Osteoblast (primary cell): ENCODE results near the gene GLB1L3. TPM values are rescaled to one million over a fixed set of nuclear protein-coding genes. Genes with fewer than 3 reads are reported as not detected.
A peak's percentile ranks its signal among the peaks of the same experiment; 100 is the strongest.

Experiments used
- DNase-seq: peaks from one replicate; pipeline ENCODE4 v3.0.0; 2011; ENCODE audit warnings: low spot score, mixed read lengths; ENCODE audit not compliant: insufficient read length; ENCODE audit errors: missing footprints
- H2AFZ ChIP-seq: 2 replicates; pipeline ENCODE4 v1.6.0; 2011; ENCODE audit warnings: mild to moderate bottlenecking, low read length
- H3K27ac ChIP-seq: 2 replicates; pipeline ENCODE4 v1.5.1; 2011; ENCODE audit warnings: mild to moderate bottlenecking, low read depth, low read length, moderate library complexity
- H3K27me3 ChIP-seq: 2 replicates; pipeline ENCODE4 v1.6.0; 2012; ENCODE audit warnings: mild to moderate bottlenecking, control low read depth, inconsistent platforms, low read length, moderate library complexity; ENCODE audit not compliant: insufficient read depth
- H3K36me3 ChIP-seq: 2 replicates; pipeline ENCODE4 v1.5.1; 2011; ENCODE audit warnings: mild to moderate bottlenecking, low read length, control low read depth, moderate library complexity; ENCODE audit not compliant: insufficient read depth
- H3K4me1 ChIP-seq: 2 replicates; pipeline ENCODE4 v1.5.1; 2011; ENCODE audit warnings: mild to moderate bottlenecking, low read length, control low read depth, moderate library complexity; ENCODE audit not compliant: insufficient read depth
- H3K4me2 ChIP-seq: 2 replicates; pipeline ENCODE4 v1.6.0; 2011; ENCODE audit warnings: mild to moderate bottlenecking, low read length; ENCODE audit not compliant: insufficient read depth
- H3K4me3 ChIP-seq: fragments of 200-600 bp; sonication (generic); 3 replicates; pipeline ENCODE4 v1.5.1; 2012; ENCODE audit warnings: mild to moderate bottlenecking, low read length, inconsistent platforms; ENCODE audit not compliant: insufficient read depth
- H3K79me2 ChIP-seq: 2 replicates; pipeline ENCODE4 v1.6.0; 2012; ENCODE audit warnings: mild to moderate bottlenecking, low read length, control low read depth, inconsistent platforms; ENCODE audit not compliant: insufficient read depth
- H3K9me3 ChIP-seq: 2 replicates; pipeline ENCODE4 v1.5.1; 2011; ENCODE audit warnings: low read depth, low read length, control low read depth
- H4K20me1 ChIP-seq: 2 replicates; pipeline ENCODE4 v1.6.0; 2012; ENCODE audit warnings: mild to moderate bottlenecking, low read length, control low read depth; ENCODE audit not compliant: insufficient read depth
- total RNA-seq: library from RNA; depleted of rRNA; stranded (reverse); fragments of >200 nt; gene quantifications from 2 replicates; pipeline ENCODE4 v1.2.3, GENCODE V29; 2012
- TF ChIP-seq, protein P1 (sequence below): IDR thresholded peaks from 2 replicates; pipeline ENCODE4 v1.5.1; 2011; ENCODE audit warnings: mild to moderate bottlenecking, low read depth, low read length, moderate library complexity; ENCODE audit errors: extremely low read depth

Gene GLB1L3
- total RNA-seq, 1 donor: not detected

DNA sequence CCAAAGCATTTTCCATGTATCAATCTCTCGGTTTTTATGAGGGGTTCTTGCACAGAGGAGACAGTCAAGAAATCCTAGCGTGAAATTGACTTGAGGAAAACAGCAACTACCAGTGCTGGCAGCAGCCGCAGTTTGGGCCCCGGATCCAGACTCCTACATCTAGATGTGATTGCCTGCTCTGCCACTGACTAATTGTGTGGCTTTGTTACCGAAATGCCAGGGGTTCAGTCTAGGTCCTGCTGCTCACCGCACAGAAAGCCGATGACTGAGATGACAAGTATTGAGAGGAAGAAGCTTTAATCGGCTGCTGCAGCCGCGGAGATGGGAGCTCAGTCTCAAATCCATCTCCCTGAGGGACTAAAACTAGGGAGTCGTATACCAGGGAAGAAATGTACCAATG, 8.2 kb upstream of the GLB1L3 start:
- H3K4me3 ChIP-seq: no peak overlapping the region
- H3K4me1 ChIP-seq: peaks cover 11% of the 10 kb centered on the region
- H3K27me3 ChIP-seq: peaks cover 10% of the 10 kb centered on the region
- H3K9me3 ChIP-seq: no peaks in the 10 kb centered on the region
- H3K79me2 ChIP-seq: no peaks in the 10 kb centered on the region
- DNase-seq: no peak
- no peak overlapping the region for H2AFZ ChIP-seq
- H3K4me2 ChIP-seq: no peak overlapping the region
- no peaks in the 10 kb centered on the region for H4K20me1 ChIP-seq
- no peak overlapping the region for H3K27ac ChIP-seq
- TF ChIP-seq, protein P1, sequence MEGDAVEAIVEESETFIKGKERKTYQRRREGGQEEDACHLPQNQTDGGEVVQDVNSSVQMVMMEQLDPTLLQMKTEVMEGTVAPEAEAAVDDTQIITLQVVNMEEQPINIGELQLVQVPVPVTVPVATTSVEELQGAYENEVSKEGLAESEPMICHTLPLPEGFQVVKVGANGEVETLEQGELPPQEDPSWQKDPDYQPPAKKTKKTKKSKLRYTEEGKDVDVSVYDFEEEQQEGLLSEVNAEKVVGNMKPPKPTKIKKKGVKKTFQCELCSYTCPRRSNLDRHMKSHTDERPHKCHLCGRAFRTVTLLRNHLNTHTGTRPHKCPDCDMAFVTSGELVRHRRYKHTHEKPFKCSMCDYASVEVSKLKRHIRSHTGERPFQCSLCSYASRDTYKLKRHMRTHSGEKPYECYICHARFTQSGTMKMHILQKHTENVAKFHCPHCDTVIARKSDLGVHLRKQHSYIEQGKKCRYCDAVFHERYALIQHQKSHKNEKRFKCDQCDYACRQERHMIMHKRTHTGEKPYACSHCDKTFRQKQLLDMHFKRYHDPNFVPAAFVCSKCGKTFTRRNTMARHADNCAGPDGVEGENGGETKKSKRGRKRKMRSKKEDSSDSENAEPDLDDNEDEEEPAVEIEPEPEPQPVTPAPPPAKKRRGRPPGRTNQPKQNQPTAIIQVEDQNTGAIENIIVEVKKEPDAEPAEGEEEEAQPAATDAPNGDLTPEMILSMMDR: no peak
- no peaks in the 10 kb centered on the region for H3K36me3 ChIP-seq

DNA sequence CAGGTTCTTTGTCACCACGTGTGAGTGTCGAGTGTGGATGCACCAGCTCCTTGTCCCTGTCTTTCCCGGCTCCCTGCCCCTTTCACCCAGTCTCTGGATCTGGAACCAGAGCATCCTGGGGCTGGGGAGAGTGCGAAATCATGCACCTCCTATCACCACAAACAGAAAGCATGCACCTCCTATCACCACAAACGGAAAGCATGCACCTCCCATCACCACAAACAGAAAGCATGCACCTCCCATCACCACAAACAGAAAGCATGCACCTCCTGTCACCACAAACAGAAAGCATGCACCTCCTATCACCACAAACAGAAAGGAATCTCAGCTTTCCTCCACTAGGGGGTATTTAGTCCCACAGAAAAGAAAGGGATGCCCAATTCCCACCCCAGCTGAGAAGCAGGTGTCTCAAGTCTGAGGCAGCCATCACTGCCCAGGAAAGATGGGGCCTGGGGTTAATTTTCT, 5.9 kb upstream of the GLB1L3 start:
- DNase-seq: no peak
- TF ChIP-seq, protein P1: peak; percentile 14
- no peak overlapping the region for H3K27ac ChIP-seq
- no peaks in the 10 kb centered on the region for H3K79me2 ChIP-seq
- no peak overlapping the region for H3K4me2 ChIP-seq
- H2AFZ ChIP-seq: no peak overlapping the region
- peaks cover 33% of the 10 kb centered on the region for H3K27me3 ChIP-seq
- H3K36me3 ChIP-seq: no peaks in the 10 kb centered on the region
- no peaks in the 10 kb centered on the region for H4K20me1 ChIP-seq
- no peak overlapping the region for H3K4me3 ChIP-seq
- peaks cover 11% of the 10 kb centered on the region for H3K4me1 ChIP-seq
- H3K9me3 ChIP-seq: no peaks in the 10 kb centered on the region

DNA sequence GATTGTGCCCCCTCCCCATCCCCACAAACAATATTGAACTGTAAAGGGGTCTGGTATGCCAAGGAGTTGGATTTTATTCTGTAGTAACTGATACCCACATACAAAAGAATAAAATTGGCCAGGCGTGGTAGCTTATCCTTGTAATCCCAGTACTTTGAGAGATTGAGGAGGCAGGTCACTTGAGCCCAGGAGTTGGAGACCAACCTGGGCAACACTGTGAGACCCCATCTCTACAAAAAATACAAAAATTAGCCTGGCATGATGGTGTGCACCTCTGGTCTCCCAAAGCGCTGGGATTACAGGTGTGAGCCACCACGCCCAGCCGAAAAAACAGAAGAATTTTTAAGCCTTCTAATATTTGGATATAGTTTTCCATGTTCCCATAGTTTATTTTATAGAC, 4.2 kb upstream of the GLB1L3 start:
- H3K27ac ChIP-seq: no peak overlapping the region
- H3K36me3 ChIP-seq: no peaks in the 10 kb centered on the region
- no peak overlapping the region for H3K4me3 ChIP-seq
- no peak for DNase-seq
- no peak overlapping the region for H3K4me2 ChIP-seq
- H3K4me1 ChIP-seq: peaks cover 3% of the 10 kb centered on the region
- H3K79me2 ChIP-seq: no peaks in the 10 kb centered on the region
- TF ChIP-seq, protein P1: no peak
- peaks cover 50% of the 10 kb centered on the region for H3K27me3 ChIP-seq
- no peaks in the 10 kb centered on the region for H3K9me3 ChIP-seq
- no peaks in the 10 kb centered on the region for H4K20me1 ChIP-seq
- H2AFZ ChIP-seq: no peak overlapping the region

DNA sequence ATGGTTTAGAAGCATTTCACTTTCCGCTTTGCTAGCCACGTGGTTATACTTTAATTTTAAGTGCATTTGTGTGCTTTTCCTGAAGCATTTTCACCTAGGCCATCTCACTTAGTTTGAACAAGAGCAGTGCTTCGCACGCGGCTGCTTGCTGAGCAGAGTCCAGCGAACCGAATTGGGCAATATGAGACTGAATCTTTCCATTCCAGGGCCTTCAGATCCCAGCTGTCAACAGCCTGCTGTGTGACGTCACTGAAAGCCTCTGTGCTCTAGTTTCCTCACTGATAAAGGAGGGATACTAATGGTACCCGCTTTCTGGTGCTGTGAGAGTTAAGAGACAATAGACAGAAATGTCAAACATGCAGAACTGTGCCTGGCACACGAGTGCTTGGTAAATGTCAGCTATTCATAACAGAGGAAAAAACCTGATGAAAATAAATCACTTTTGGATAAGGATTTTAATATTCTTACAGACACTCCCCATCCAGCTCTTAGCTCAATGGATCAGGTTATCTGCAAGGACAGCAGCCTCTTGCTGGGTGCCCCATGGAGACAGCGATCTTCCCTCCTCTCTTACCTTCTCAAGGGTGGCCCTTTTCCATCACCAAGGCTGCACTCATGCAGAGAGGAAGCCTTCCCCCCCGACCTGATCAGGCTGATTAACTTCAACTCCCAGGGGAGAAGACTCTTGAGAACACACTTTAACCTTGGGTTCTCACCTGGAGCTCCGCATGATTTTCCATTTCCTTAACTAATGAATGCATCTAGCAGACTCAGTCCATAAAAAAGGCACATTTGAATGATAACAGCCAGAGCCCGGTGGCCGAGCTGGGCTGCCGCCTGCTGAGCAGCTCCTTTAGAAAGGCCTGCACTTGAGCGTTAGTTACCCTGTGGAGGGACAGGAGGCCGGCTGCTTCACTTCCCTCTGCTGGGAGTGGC, 3.5 kb upstream of the GLB1L3 start:
- Histone ChIP-seq H3K27ac (no peak overlapping the region), H2AFZ (no peak overlapping the region), H3K9me3 (no peaks in the 10 kb centered on the region), H3K79me2 (no peaks in the 10 kb centered on the region), H3K27me3 (peaks cover 56% of the 10 kb centered on the region), H3K36me3 (no peaks in the 10 kb centered on the region), H3K4me2 (no peak overlapping the region), H4K20me1 (no peaks in the 10 kb centered on the region), H3K4me1 (no peaks in the 10 kb centered on the region), H3K4me3 (no peak overlapping the region)
- DNase-seq: no peak
- TF ChIP-seq, protein P1: no peak
